ENCODE data around the gene FBN1.

DNA sequence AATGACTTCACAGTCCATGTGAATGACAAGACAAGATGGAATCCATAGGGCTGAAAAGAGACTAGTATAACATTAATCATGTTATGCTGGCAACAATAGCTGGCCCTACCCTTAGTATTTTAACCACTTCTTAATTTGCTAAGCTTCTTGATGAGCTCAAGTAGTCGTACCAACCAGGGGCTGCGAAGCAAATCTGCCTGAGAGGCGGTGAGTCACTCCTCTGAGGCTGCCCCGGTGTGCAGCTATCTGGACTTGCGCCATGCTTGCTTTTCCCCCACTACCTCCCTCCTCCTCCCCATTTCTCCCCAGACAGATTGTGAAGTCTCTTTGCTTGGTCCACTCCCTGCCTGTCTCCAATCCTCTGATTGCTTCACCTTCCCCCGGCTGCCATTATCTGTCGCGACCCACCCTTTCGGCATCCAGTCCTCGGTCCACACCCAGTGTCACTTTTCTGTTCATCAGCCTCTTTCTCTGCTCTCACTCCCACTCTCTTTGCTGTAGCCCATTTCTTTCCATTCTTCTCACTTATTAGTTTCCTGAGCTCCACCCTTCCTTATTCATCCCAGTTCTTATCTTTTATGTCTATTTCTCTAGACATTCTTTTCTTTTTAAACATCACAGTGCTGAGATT lies 271.6 kb downstream of the FBN1 start:
- TF ChIP-seq POLR2A (IDR thresholded peaks at IDR 0.05; ENCODE audit: low read length): no peak
- TF ChIP-seq GATA1 (IDR thresholded peaks at IDR 0.05; ENCODE audit: low read depth, low read length): no peak
